Measurements from ENCODE around the gene FILIP1. TPM values are rescaled to one million over a fixed set of nuclear protein-coding genes. Genes with fewer than 3 reads are reported as not detected.
A peak's percentile ranks its signal among the peaks of the same experiment; 100 is the strongest.

Gene FILIP1
- total RNA-seq, 1 experiment from 2014 or later, result 2.9 TPM

DNA sequence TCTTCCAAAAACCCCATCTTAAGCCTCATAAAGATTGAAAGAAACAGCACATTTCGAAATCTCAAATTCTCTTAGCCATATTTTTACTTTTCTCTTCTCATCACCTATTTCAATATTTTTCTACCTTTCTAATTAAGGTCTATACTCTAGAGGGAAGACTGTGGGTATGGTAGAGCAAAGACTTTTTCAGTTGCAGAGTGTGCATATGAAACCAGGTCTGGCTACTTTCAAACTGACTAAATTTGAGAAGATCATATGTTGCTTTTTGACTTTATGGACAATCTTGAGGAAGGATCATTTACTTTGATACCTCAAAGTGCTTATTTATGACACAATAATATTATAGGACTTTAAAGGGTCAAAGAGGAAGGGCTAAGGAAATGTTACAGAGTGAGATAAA is 20.7 kb downstream of the FILIP1 start (continued):
- TF ChIP-seq, protein P1, sequence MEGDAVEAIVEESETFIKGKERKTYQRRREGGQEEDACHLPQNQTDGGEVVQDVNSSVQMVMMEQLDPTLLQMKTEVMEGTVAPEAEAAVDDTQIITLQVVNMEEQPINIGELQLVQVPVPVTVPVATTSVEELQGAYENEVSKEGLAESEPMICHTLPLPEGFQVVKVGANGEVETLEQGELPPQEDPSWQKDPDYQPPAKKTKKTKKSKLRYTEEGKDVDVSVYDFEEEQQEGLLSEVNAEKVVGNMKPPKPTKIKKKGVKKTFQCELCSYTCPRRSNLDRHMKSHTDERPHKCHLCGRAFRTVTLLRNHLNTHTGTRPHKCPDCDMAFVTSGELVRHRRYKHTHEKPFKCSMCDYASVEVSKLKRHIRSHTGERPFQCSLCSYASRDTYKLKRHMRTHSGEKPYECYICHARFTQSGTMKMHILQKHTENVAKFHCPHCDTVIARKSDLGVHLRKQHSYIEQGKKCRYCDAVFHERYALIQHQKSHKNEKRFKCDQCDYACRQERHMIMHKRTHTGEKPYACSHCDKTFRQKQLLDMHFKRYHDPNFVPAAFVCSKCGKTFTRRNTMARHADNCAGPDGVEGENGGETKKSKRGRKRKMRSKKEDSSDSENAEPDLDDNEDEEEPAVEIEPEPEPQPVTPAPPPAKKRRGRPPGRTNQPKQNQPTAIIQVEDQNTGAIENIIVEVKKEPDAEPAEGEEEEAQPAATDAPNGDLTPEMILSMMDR (IDR thresholded peaks at IDR 0.05), result no peak
- TF ChIP-seq JUN (CRISPR knock-in tag; IDR thresholded peaks at IDR 0.05) (no peak), CREB1 (CRISPR knock-in tag; IDR thresholded peaks at IDR 0.05) (no peak)
- TF ChIP-seq, protein P2, sequence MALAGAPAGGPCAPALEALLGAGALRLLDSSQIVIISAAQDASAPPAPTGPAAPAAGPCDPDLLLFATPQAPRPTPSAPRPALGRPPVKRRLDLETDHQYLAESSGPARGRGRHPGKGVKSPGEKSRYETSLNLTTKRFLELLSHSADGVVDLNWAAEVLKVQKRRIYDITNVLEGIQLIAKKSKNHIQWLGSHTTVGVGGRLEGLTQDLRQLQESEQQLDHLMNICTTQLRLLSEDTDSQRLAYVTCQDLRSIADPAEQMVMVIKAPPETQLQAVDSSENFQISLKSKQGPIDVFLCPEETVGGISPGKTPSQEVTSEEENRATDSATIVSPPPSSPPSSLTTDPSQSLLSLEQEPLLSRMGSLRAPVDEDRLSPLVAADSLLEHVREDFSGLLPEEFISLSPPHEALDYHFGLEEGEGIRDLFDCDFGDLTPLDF (CRISPR knock-in tag; IDR thresholded peaks at IDR 0.05), result no peak

DNA sequence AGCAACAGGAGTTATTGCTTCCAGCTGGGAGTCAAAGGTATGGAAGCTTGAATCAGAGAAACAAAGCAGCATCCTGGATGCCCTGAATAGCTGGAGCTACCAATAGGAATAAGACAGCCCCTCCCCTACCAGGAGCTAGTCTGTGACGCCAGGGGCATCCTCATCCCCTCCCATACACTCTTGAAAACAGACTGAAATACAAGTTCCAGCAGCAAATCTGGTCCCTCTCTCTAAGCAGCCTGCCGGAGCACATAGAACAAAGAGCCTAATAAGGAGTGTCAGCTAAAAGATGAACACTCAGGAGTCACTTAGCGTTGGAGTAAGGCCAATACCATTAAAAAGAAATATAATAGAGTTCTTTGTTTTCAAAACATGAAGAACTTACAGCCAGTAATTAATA is 25.6 kb downstream of the FILIP1 start:
- H3K9me3 Mint-ChIP-seq, result no peaks in the 10 kb centered on the region
- POLR2A ChIA-PET, result interaction anchor here (0.9 kb wide), 1 partner anchor 27 kb away, joined by 3 read pairs; no protein-coding TSS in a partner anchor
- H3K4me3 Mint-ChIP-seq, result no peak overlapping the region
- H3K36me3 Mint-ChIP-seq, result no peaks in the 10 kb centered on the region
- TF ChIP-seq CREB1 (CRISPR knock-in tag; IDR thresholded peaks at IDR 0.05) (no peak), NFYB (CRISPR knock-in tag; conservative IDR thresholded peaks at IDR 0.05; ENCODE audit: low read depth) (no peak), ETV6 (CRISPR knock-in tag; IDR thresholded peaks at IDR 0.05) (no peak), TEAD1 (CRISPR knock-in tag; IDR thresholded peaks at IDR 0.05) (no peak), ELF4 (CRISPR knock-in tag; IDR thresholded peaks at IDR 0.05; ENCODE audit: low read depth) (no peak), HMGA2 (CRISPR knock-in tag; IDR thresholded peaks at IDR 0.05) (no peak), TEAD4 (CRISPR knock-in tag; IDR thresholded peaks at IDR 0.05) (no peak)
- CTCF ChIA-PET, result interaction anchor here (0.7 to 1.9 kb wide), 3 partner anchors 13 to 162 kb away, joined by 3 to 7 read pairs (median 5); no protein-coding TSS in a partner anchor
- peaks cover 11% of the 10 kb centered on the region for H3K4me1 Mint-ChIP-seq
- no peak overlapping the region for H3K27ac Mint-ChIP-seq
- ATAC-seq, result peak; percentile 99
- peak; percentile 14 for DNase-seq (ENCODE audit: low spot score)
- H3K27me3 Mint-ChIP-seq (ENCODE audit: low read depth), result no peaks in the 10 kb centered on the region

DNA sequence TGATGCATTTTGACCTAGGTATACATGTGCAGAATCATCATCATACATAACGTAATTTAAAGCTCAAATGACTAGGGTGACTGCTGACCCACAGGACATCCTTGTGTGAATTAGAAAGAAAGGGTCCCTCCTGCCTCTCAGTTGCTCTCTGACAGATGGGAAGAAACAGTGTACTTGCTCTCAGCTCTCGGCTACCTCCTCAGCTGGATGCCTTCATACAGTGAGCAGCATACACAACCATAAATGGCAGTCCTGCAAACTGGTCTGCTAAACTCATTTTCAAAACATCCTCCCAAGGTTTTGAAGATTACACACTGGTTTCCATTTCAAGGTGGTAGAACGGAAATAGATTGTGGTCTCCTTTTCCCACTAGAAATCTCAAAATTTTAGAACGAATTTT is 26.3 kb downstream of the FILIP1 start:
- ATAC-seq, result no peak
- CTCF ChIA-PET, result interaction anchor here (0.7 to 1.9 kb wide), 3 partner anchors 14 to 161 kb away, joined by 3 to 7 read pairs (median 5); no protein-coding TSS in a partner anchor
- Mint-ChIP-seq H3K4me3 (no peak overlapping the region), H3K27ac (no peak overlapping the region), H3K27me3 (ENCODE audit: low read depth) (no peaks in the 10 kb centered on the region), H3K9me3 (no peaks in the 10 kb centered on the region), H3K4me1 (peaks cover 11% of the 10 kb centered on the region), H3K36me3 (no peaks in the 10 kb centered on the region)
- POLR2A ChIA-PET, result interaction anchor here (0.6 to 0.9 kb wide), 2 partner anchors 28 to 191 kb away, joined by 3 to 5 read pairs; no protein-coding TSS in a partner anchor
- DNase-seq (ENCODE audit: low spot score), result no peak
- TF ChIP-seq ETV6 (CRISPR knock-in tag; IDR thresholded peaks at IDR 0.05) (no peak), ESRRA (CRISPR knock-in tag; IDR thresholded peaks at IDR 0.05; ENCODE audit: borderline replicate concordance) (no peak), CREM (CRISPR knock-in tag; IDR thresholded peaks at IDR 0.05) (no peak), MYBL2 (CRISPR knock-in tag; IDR thresholded peaks at IDR 0.05) (no peak), SMAD3 (CRISPR knock-in tag; IDR thresholded peaks at IDR 0.05; ENCODE audit: borderline replicate concordance) (no peak), NR3C1 (CRISPR knock-in tag; conservative IDR thresholded peaks at IDR 0.05; ENCODE audit: low read depth) (no peak), FOXJ3 (CRISPR knock-in tag; IDR thresholded peaks at IDR 0.05; ENCODE audit: borderline replicate concordance) (no peak), EMX1 (CRISPR knock-in tag; IDR thresholded peaks at IDR 0.05) (no peak), GABPB1 (CRISPR knock-in tag; IDR thresholded peaks at IDR 0.05) (no peak), SMAD4 (CRISPR knock-in tag; IDR thresholded peaks at IDR 0.05) (no peak), ZNF263 (CRISPR knock-in tag; IDR thresholded peaks at IDR 0.05; ENCODE audit: low read depth) (no peak)
- TF ChIP-seq, protein P3, sequence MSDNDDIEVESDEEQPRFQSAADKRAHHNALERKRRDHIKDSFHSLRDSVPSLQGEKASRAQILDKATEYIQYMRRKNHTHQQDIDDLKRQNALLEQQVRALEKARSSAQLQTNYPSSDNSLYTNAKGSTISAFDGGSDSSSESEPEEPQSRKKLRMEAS (CRISPR knock-in tag; IDR thresholded peaks at IDR 0.05), result no peak
- TF ChIP-seq, protein P4, sequence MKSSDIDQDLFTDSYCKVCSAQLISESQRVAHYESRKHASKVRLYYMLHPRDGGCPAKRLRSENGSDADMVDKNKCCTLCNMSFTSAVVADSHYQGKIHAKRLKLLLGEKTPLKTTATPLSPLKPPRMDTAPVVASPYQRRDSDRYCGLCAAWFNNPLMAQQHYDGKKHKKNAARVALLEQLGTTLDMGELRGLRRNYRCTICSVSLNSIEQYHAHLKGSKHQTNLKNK (CRISPR knock-in tag; IDR thresholded peaks at IDR 0.05), result no peak
- TF ChIP-seq, protein P5, sequence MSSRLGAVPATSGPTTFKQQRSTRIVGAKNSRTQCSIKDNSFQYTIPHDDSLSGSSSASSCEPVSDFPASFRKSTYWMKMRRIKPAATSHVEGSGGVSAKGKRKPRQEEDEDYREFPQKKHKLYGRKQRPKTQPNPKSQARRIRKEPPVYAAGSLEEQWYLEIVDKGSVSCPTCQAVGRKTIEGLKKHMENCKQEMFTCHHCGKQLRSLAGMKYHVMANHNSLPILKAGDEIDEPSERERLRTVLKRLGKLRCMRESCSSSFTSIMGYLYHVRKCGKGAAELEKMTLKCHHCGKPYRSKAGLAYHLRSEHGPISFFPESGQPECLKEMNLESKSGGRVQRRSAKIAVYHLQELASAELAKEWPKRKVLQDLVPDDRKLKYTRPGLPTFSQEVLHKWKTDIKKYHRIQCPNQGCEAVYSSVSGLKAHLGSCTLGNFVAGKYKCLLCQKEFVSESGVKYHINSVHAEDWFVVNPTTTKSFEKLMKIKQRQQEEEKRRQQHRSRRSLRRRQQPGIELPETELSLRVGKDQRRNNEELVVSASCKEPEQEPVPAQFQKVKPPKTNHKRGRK (CRISPR knock-in tag; IDR thresholded peaks at IDR 0.05; ENCODE audit: borderline replicate concordance), result no peak
- TF ChIP-seq, protein P6, sequence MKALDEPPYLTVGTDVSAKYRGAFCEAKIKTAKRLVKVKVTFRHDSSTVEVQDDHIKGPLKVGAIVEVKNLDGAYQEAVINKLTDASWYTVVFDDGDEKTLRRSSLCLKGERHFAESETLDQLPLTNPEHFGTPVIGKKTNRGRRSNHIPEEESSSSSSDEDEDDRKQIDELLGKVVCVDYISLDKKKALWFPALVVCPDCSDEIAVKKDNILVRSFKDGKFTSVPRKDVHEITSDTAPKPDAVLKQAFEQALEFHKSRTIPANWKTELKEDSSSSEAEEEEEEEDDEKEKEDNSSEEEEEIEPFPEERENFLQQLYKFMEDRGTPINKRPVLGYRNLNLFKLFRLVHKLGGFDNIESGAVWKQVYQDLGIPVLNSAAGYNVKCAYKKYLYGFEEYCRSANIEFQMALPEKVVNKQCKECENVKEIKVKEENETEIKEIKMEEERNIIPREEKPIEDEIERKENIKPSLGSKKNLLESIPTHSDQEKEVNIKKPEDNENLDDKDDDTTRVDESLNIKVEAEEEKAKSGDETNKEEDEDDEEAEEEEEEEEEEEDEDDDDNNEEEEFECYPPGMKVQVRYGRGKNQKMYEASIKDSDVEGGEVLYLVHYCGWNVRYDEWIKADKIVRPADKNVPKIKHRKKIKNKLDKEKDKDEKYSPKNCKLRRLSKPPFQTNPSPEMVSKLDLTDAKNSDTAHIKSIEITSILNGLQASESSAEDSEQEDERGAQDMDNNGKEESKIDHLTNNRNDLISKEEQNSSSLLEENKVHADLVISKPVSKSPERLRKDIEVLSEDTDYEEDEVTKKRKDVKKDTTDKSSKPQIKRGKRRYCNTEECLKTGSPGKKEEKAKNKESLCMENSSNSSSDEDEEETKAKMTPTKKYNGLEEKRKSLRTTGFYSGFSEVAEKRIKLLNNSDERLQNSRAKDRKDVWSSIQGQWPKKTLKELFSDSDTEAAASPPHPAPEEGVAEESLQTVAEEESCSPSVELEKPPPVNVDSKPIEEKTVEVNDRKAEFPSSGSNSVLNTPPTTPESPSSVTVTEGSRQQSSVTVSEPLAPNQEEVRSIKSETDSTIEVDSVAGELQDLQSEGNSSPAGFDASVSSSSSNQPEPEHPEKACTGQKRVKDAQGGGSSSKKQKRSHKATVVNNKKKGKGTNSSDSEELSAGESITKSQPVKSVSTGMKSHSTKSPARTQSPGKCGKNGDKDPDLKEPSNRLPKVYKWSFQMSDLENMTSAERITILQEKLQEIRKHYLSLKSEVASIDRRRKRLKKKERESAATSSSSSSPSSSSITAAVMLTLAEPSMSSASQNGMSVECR (CRISPR knock-in tag; IDR thresholded peaks at IDR 0.05; ENCODE audit: borderline replicate concordance), result no peak
- TF ChIP-seq, protein P7, sequence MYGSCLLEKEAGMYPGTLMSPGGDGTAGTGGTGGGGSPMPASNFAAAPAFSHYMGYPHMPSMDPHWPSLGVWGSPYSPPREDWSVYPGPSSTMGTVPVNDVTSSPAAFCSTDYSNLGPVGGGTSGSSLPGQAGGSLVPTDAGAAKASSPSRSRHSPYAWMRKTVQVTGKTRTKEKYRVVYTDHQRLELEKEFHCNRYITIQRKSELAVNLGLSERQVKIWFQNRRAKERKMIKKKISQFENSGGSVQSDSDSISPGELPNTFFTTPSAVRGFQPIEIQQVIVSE (CRISPR knock-in tag; IDR thresholded peaks at IDR 0.05; ENCODE audit: borderline replicate concordance), result no peak
